GM19463 (cell line): Measurements from ENCODE around the gene VGLL3.

Experiments
- ATAC-seq: cut with Tn5 transposase; IDR thresholded peaks from one replicate; pipeline ENCODE4 v1.9.1; 2021; ENCODE audit warnings: mild to moderate bottlenecking, moderate library complexity; ENCODE audit not compliant: unreplicated experiment

Gene VGLL3

DNA sequence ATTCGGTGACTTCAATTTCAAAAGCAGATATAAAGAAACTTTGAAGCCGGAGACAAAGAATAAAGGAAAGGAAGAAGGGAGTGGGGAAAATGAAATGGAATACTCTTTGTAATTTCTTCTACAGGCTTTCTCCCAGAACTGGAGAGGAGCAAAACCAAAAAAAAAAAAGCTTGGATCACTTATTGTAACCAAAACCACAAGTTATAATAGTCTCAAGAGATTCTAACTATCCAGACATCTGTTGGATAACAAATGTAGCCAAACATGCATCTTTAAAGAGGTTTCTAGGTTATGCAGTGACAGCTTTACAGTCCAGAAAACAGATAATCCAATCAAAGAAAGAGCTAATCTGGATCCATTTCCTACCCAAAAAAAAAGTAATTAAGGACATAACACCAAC lies 36.2 kb downstream of the VGLL3 start:
- ATAC-seq = no peak

- ATAC-seq = no peak
These were observed 36.7 kb downstream of the VGLL3 start for GRCh38 chr3:86954226-86954625.

DNA sequence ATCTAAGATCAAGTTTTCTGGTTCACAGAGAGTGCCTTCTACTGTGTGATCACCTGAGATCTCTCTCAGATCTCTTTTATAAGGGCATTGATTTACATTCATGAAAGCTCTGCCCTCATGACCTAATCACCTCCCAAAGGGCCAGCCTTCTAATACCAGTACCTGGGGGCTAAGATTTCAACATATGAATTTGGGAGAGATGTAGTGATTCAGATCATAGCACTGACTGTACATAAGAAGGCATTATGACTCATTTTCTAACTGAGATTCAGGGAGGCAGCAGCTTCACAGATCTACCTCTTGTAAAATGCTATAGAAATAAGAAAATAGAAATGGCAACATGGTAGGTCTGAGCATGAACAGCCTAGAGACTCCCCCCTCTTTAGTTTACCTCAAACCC lies 39.6 kb downstream of the VGLL3 start:
- ATAC-seq = no peak

DNA sequence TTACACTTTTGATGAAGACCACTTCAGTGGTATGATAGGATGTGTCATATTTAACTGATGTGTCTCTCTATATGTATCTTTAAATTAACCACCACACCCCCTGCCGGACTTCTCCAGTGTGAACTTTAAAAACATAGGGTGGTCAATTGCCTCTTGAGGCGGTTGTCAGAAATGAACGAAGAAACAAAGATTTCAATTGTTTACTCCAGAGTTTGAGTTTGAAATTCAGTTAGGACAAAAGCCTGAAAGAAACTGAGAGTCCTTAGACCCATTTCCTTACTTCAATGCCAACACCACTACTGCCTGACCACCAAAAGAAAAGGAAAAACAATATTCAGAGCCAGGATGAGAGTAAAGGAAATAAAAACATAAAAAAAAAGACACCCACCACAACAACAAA lies 40.2 kb downstream of the VGLL3 start:
- no peak for ATAC-seq

GRCh38 chr3:86949850-86950249 lies 41.1 kb downstream of the VGLL3 start:
- ATAC-seq = no peak

GRCh38 chr3:86948822-86949221 lies 42.1 kb downstream of the VGLL3 start:
- ATAC-seq = no peak

DNA sequence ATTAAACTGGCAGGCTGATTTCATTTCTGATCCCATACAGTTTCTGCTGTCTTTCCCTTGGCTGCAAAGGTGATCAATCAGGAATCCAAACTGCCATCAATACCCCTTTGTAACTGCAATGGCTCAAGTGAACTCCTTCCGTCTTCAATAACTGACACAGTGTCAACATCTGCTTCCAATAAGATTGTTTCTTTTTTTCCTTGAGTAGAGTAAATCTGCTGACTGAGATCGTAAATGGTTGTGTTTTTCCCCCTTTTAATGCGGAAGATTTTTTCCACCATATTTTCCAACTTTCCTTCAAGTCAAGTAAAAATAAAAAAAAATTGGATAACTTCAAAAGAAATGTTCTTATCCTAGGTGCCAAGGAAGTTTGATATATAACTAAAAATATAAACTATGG lies 48.7 kb downstream of the VGLL3 start:
- ATAC-seq = no peak

DNA sequence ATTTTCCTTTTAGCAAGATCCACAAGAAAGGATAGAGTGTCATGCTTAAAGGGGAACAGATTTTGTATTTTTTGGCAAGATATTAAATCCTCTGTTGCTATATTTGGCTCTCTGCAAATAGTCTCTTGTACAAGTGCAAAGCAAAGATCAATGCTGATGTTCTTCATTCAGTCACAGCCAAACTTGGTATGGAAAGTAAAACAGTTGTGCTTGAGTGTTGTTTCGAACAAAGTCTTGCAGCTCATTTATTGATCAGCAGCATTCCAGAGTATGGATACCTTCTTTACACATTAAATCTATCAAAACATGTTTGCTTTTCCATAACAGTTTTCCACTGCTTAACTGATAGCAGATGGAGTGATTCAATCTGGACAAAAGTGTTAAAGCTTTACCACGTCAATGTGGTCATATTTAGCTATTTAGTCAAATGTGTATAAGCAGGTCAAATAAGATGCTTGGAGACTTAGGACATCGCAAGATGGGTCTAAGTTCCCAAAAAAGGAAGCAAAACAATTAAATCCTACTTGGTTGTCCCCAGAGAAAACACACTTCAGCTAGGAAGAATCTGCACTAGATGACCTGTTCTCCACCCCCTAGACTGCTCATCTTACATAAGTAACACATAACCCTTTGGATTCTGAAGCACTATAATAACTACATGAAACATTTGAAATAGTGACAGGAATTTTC lies 52.4 kb downstream of the VGLL3 start:
- no peak for ATAC-seq

DNA sequence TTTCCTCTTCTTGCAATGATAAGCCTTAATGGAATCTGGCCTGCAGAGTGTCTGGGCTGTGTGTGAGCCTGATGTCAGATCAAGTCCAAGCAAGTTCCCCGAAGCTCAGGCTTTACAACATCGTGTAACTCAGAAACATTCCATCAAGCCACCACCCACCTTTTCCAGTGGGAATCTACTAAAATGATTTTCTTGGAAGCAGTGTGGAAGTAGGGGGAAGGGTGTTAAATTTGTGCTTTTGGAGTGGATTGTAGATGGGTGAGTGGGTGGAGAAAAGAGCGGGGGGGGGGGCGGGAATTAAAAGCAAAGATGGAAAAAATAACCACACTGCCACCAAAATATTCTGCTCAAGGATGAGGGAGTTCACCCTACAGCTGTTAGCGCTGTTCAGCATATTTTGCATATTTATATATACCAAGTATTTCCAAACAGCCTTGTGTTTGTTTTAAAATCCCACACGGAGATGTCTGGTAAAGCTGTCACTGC lies 53.6 kb downstream of the VGLL3 start:
- no peak for ATAC-seq

GRCh38 chr3:86934851-86935250 lies 56.1 kb downstream of the VGLL3 start:
- no peak for ATAC-seq

DNA sequence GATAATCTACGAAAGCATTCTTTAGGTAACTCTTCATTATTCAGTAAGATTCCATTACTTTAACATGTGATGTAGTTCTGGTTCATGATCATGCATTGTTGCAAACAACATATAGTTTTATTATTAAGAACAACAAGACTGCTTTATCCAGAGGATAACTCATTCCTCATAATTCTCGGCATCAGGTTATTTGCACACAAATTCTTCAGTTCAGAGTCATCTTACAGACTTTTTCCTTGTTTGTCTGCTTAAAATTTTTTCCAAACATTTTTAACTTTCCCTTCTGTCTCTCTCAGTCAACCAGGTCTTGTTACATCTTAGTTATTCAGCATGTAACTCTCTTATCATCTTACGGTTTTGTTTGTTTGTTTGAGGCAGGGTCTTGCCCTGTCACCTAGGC lies 60.1 kb downstream of the VGLL3 start:
- ATAC-seq = no peak

- ATAC-seq = no peak
These were observed 60.8 kb downstream of the VGLL3 start for GRCh38 chr3:86930181-86930580.

GRCh38 chr3:86929046-86929445 lies 61.9 kb downstream of the VGLL3 start:
- ATAC-seq = no peak

- peak; percentile 34 for ATAC-seq
These were observed 67.9 kb downstream of the VGLL3 start for GRCh38 chr3:86923071-86923491.

GRCh38 chr3:86921971-86922680 lies 68.8 kb downstream of the VGLL3 start:
- ATAC-seq = no peak

DNA sequence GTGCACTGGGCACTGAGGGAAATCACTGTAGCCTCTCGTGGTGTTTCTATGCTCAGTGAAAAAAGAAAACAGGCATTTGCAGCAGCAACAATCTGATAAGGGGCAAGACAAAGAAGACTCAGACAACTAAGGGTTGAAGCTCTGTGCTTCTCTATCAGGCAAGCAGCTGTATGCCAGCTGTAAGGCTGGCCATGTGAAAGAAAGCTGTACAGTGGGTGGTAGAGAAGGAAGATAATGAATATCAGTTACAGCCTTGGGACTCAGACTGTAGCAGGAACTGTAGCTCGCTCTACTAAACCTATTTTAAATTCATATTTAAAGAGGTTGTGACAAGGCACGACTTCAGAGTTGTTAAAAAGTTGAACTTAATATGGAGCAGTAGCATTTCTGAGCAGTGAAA lies 76.3 kb downstream of the VGLL3 start:
- no peak for ATAC-seq

- ATAC-seq = no peak
These were observed 77.8 kb downstream of the VGLL3 start for GRCh38 chr3:86913160-86913559.

- no peak for ATAC-seq
These were observed 95.7 kb downstream of the VGLL3 start for GRCh38 chr3:86895202-86895601.

DNA sequence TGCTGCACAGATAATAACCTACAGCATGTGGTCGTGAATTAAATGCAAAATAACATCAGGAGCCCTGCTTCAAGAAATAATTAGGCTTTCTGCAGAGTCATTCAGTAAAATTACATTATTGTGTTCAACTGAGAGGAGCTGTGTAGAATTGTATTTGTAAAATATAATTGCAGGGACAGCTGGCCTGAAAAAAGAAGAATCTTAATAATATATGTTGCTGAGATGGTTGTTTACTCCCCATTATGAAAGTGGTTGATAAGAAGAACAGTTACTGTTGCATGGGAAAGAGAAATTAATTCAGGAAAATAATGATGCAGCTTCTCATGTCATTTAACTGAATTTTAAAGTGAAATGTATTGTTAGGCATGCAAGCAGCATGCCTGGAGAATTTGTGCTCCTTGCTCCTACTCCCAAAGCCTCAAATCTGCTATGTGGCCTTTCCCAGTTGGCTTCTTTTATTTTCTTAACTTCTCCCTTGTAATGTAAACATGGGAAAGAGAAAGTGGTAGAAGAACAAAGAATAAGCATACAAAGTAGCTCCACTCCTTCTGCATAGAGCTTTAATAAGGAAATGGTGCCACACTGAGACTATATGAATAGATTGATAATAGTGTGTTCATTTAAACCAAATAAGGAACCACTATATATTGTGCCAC lies 100.1 kb downstream of the VGLL3 start:
- ATAC-seq = no peak
